HG02759 (cell line): ENCODE data around the gene CEMIP2.
A peak's percentile ranks its signal among the peaks of the same experiment; 100 is the strongest.
"Not testable (repeated sequence)": the region's sequence is repeated elsewhere in the genome, so short reads cannot be mapped to it uniquely, and the experiment has no call there.

Experiments used
- ATAC-seq: cut with Tn5 transposase; IDR thresholded peaks from one replicate; pipeline ENCODE4 v1.9.1; 2021; ENCODE audit warnings: mild to moderate bottlenecking, moderate library complexity; ENCODE audit not compliant: unreplicated experiment

Gene CEMIP2

GRCh38 chr9:71681708-71682272 is 86.5 kb downstream of the CEMIP2 start:
- ATAC-seq = no peak

- ATAC-seq = peak; percentile 48
These were observed 87.1 kb downstream of the CEMIP2 start for GRCh38 chr9:71681104-71681707.

GRCh38 chr9:71680189-71680980 is 87.9 kb downstream of the CEMIP2 start:
- peak; percentile 56 for ATAC-seq

GRCh38 chr9:71678999-71679398 is 89.3 kb downstream of the CEMIP2 start:
- no peak for ATAC-seq

- no peak for ATAC-seq
These were observed 91.1 kb downstream of the CEMIP2 start for GRCh38 chr9:71677209-71677608.

GRCh38 chr9:71676460-71676859 is 91.9 kb downstream of the CEMIP2 start:
- ATAC-seq = peak; percentile 40

- ATAC-seq = no peak
These were observed 92.5 kb downstream of the CEMIP2 start for GRCh38 chr9:71675857-71676165.

- ATAC-seq = no peak
These were observed 93.0 kb downstream of the CEMIP2 start for GRCh38 chr9:71675105-71675856.

GRCh38 chr9:71672573-71672972 is 95.7 kb downstream of the CEMIP2 start:
- no peak for ATAC-seq

- no peak for ATAC-seq
These were observed 97.0 kb downstream of the CEMIP2 start for GRCh38 chr9:71671289-71671688.

- peak; percentile 71 for ATAC-seq
These were observed 98.2 kb downstream of the CEMIP2 start for GRCh38 chr9:71670121-71670520.

GRCh38 chr9:71669284-71669995 is 98.9 kb downstream of the CEMIP2 start:
- no peak for ATAC-seq

GRCh38 chr9:71668717-71669116 is 99.6 kb downstream of the CEMIP2 start:
- no peak for ATAC-seq

GRCh38 chr9:71665247-71665646 is 103.1 kb downstream of the CEMIP2 start:
- no peak for ATAC-seq

- ATAC-seq = no peak
These were observed 103.7 kb downstream of the CEMIP2 start for GRCh38 chr9:71664566-71664965.

- no peak for ATAC-seq
These were observed 104.3 kb downstream of the CEMIP2 start for GRCh38 chr9:71663931-71664459.

GRCh38 chr9:71663216-71663615 is 105.1 kb downstream of the CEMIP2 start:
- ATAC-seq = no peak

GRCh38 chr9:71662082-71662481 is 106.2 kb downstream of the CEMIP2 start:
- no peak for ATAC-seq

GRCh38 chr9:71657276-71657675 is 111.0 kb downstream of the CEMIP2 start:
- ATAC-seq = not testable (repeated sequence)

GRCh38 chr9:71656496-71656895 is 111.8 kb downstream of the CEMIP2 start:
- ATAC-seq = no peak

GRCh38 chr9:71655778-71656177 is 112.5 kb downstream of the CEMIP2 start:
- no peak for ATAC-seq
